IMR-90 (cell line): ENCODE measurements around the gene SCYL2.

ENCODE experiments used
- BHLHE40 ChIP-seq: fragments of 150-350 bp; IDR thresholded peaks from 2 replicates; pipeline ENCODE4 v1.6.1; 2016; ENCODE audit warnings: mild to moderate bottlenecking, low read depth, low read length
- CEBPB ChIP-seq: IDR thresholded peaks from 2 replicates; pipeline ENCODE4 v1.6.1; 2012; ENCODE audit warnings: low read depth, low read length, improper control_type of control experiment
- CTCF ChIP-seq: conservative IDR thresholded peaks from 2 replicates; pipeline ENCODE4 v1.5.1; 2012; ENCODE audit warnings: mild to moderate bottlenecking, low read depth, low read length, improper control_type of control experiment
- FOS ChIP-seq: fragments of 150-350 bp; IDR thresholded peaks from 2 replicates; pipeline ENCODE4 v1.6.1; 2016; ENCODE audit warnings: low read depth, low read length
- MAZ ChIP-seq: IDR thresholded peaks from 2 replicates; pipeline ENCODE4 v1.6.1; 2012; ENCODE audit warnings: low read depth, mild to moderate bottlenecking, low read length, improper control_type of control experiment, moderate library complexity, borderline replicate concordance
- POLR2A ChIP-seq: IDR thresholded peaks from 2 replicates; pipeline ENCODE4 v1.6.1; 2012; ENCODE audit warnings: mild to moderate bottlenecking, low read depth, low read length
- RCOR1 ChIP-seq: IDR thresholded peaks from 2 replicates; pipeline ENCODE4 v1.6.1; 2012; ENCODE audit warnings: mild to moderate bottlenecking, low read length, improper control_type of control experiment; ENCODE audit not compliant: insufficient replicate concordance

DNA sequence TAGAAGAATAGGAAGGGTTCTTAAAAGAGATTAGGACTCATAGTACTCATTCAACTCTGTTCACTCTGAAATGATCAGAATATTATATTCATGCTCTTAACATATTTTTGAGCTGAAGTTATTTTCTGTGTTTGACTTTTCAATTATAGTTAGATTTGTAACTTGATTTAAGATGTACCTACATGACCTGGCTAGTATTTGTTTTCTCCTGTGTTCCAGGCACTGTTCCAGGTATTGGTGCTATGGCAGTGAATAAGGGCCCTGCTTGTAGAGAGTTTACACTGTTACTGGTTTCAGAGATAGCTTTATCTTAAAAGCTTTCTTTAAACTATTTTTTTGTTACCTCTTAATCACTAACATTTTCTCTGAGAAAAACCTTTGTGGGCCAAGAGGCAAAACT is 70.8 kb downstream of the SCYL2 start:
- TF ChIP-seq CTCF (no peak), BHLHE40 (no peak), RCOR1 (no peak), POLR2A (no peak), MAZ (no peak), CEBPB (no peak), FOS (no peak)
